ENCODE results near the gene CHP1. TPM values are rescaled to one million over a fixed set of nuclear protein-coding genes. Genes with fewer than 3 reads are reported as not detected.
A peak's percentile ranks its signal among the peaks of the same experiment; 100 is the strongest.
"Not testable (repeated sequence)": the region's sequence is repeated elsewhere in the genome, so short reads cannot be mapped to it uniquely, and the experiment has no call there.

CHP1 gene
- polyA plus RNA-seq, 2 of the 4 experiments (the other 2 are of a cell fraction): 115 to 138 TPM

GRCh38 chr15:41282980-41283652 lies 52.0 kb downstream of the CHP1 start:
- not testable (repeated sequence) for DNase-seq (ENCODE audit: low read depth in 1 of 2, low spot score in 1 of 2); FAIRE-seq; ATAC-seq; H3K9me3 ChIP-seq
- Histone ChIP-seq H3K4me3 (0 out of 3 replicates have a peak overlapping the region, but pooled peaks have one; percentile 0), H3K4me2 (peak overlapping the region; percentile 65), H3K4me1 (peaks cover 41% of the 10 kb centered on the region), H3K27ac (peak overlapping the region; percentile 95 to 98)
- CTCF ChIA-PET: interaction anchor here (0.6 to 1.6 kb wide), 2 partner anchors 46 to 52 kb away, joined by 4 to 7 read pairs; partner anchors contain the start of gene CHP1
- WGBS (ENCODE audit: missing lambda C conversion rate): 40% methylated on average over 16 of the region's 19 CpGs
- POLR2A ChIA-PET: interaction anchor here (0.6 to 1.4 kb wide), 3 partner anchors 24 to 49 kb away, joined by 3 to 6 read pairs (median 4); partner anchors contain the start of gene OIP5
- TF ChIP-seq ZNF302 (CRISPR knock-in tag; IDR thresholded peaks at IDR 0.05): peak; percentile 5; the same call in 1 of the 2 replicates

- ChIA-PET POLR2A (interaction anchor here (0.6 to 1.4 kb wide), 4 partner anchors 25 to 48 kb away, joined by 3 to 6 read pairs (median 4); partner anchors contain the start of gene OIP5), CTCF (interaction anchor here (0.6 to 1.6 kb wide), 2 partner anchors 45 to 53 kb away, joined by 4 to 7 read pairs; partner anchors contain the start of gene CHP1)
- 2% methylated on average over 48 of the region's 61 CpGs for WGBS (ENCODE audit: missing lambda C conversion rate)
- peak; percentile 96 to 98 for DNase-seq (ENCODE audit: low read depth in 1 of 2, low spot score in 1 of 2)
- Histone ChIP-seq H3K9me3 (no peaks in the 10 kb centered on the region), H3K4me1 (peaks cover 48% of the 10 kb centered on the region), H3K27ac (peak overlapping the region; percentile 95 to 98), H3K4me3 (peak overlapping the region; percentile 88), H3K4me2 (peak overlapping the region; percentile 93)
- peak; percentile 49 to 80; a peak in 3 of 5 replicates for TF ChIP-seq JUN (IDR thresholded peaks at IDR 0.05)
- no peak for TF ChIP-seq NPAS2 (CRISPR knock-in tag; IDR thresholded peaks at IDR 0.05; ENCODE audit: borderline replicate concordance)
- TF ChIP-seq CBX8 (IDR thresholded peaks at IDR 0.05): no peak
- no peak for TF ChIP-seq RAD21 (conservative IDR thresholded peaks at IDR 0.05 in 1 of 2, IDR thresholded peaks at IDR 0.05 in 1 of 2)
- TF ChIP-seq BCL3 (IDR thresholded peaks at IDR 0.05): no peak
- no peak for TF ChIP-seq CHD4 (IDR thresholded peaks at IDR 0.05; ENCODE audit: borderline replicate concordance)
- TF ChIP-seq E2F6 (IDR thresholded peaks at IDR 0.05; ENCODE audit: borderline replicate concordance, low read depth): peak; percentile 52; the same call in 1 of the 2 replicates
- TF ChIP-seq MAX (IDR thresholded peaks at IDR 0.05): peak; percentile 93
- TF ChIP-seq FOSB (CRISPR knock-in tag; IDR thresholded peaks at IDR 0.05): no peak
- peak; percentile 60; the same call in 1 of the 2 replicates for TF ChIP-seq KDM5A (IDR thresholded peaks at IDR 0.05)
- no peak for TF ChIP-seq MYC (IDR thresholded peaks at IDR 0.05; ENCODE audit: borderline replicate concordance, low read length)
- no peak for TF ChIP-seq ELK1 (IDR thresholded peaks at IDR 0.05; ENCODE audit: low read depth, low read length)
- TF ChIP-seq PHF8 (IDR thresholded peaks at IDR 0.05; ENCODE audit: borderline replicate concordance, low read depth): peak; percentile 66; the same call in 1 of the 2 replicates
- peak; percentile 92 for TF ChIP-seq USF2 (IDR thresholded peaks at IDR 0.05)
- TF ChIP-seq ZC3H11A (IDR thresholded peaks at IDR 0.05): no peak
- TF ChIP-seq PBX3 (IDR thresholded peaks at IDR 0.05): peak; percentile 99
- TF ChIP-seq ZSCAN20 (CRISPR knock-in tag; IDR thresholded peaks at IDR 0.05): no peak
- peak; percentile 70 for TF ChIP-seq POLR2A (IDR thresholded peaks at IDR 0.05; ENCODE audit: low read length)
- no peak for TF ChIP-seq NR3C1 (IDR thresholded peaks at IDR 0.05)
- no peak for TF ChIP-seq SMC3 (IDR thresholded peaks at IDR 0.05)
- peak; percentile 98 for ATAC-seq
- no peak for FAIRE-seq
Measured at GRCh38 chr15:41283653-41284426, 52.8 kb downstream of the CHP1 start.
